CD4-positive, CD25-positive, alpha-beta regulatory T cell (primary cell): ENCODE measurements around the gene CAMTA1. TPM values are rescaled to one million over a fixed set of nuclear protein-coding genes. Genes with fewer than 3 reads are reported as not detected.

ENCODE experiments used
- ATAC-seq, 2 donors: fragments of 150-1000 bp; cut with Tn5 transposase; one replicate each; pipeline ENCODE4 v1.10.0; 2021; ENCODE audit warnings: low read depth in 2 of 2, moderate number of reproducible peaks in 2 of 2, moderate library complexity in 1 of 2
- DNase-seq, 3 donors: peaks; one replicate each; pipeline versions ENCODE4 v3.0.0 to v3.0.0-alpha.2; 2012 to 2022; ENCODE audit warnings: mixed read lengths in 1 of 3
- H3K27ac ChIP-seq: one replicate; pipeline ENCODE4 v1.7.0; 2013; ENCODE audit warnings: mild to moderate bottlenecking, low read length; ENCODE audit not compliant: insufficient read depth, poor library complexity, severe bottlenecking
- H3K27me3 ChIP-seq: one replicate; pipeline ENCODE4 v1.7.0; 2013; ENCODE audit warnings: low read length; ENCODE audit not compliant: control insufficient read depth, insufficient read depth
- H3K36me3 ChIP-seq: one replicate; pipeline ENCODE4 v1.7.0; 2013; ENCODE audit warnings: mild to moderate bottlenecking, low read length, moderate library complexity; ENCODE audit not compliant: control insufficient read depth, insufficient read depth
- H3K4me1 ChIP-seq: 2 replicates; pipeline ENCODE4 v1.7.0; 2013; ENCODE audit warnings: mild to moderate bottlenecking, low read length; ENCODE audit not compliant: insufficient read depth, control insufficient read depth, poor library complexity, severe bottlenecking
- H3K4me3 ChIP-seq: one replicate; pipeline ENCODE4 v1.7.0; 2013; ENCODE audit warnings: low read depth, mild to moderate bottlenecking, low read length, moderate library complexity
- H3K9me3 ChIP-seq, 2 experiments: 1 replicate in 1 of 2; 2 replicates in 1 of 2; pipeline ENCODE4 v1.7.0; 2013; ENCODE audit warnings: low read length in 2 of 2, mild to moderate bottlenecking in 1 of 2, moderate library complexity in 1 of 2; ENCODE audit not compliant: control insufficient read depth in 2 of 2
- H3K27ac Mint-ChIP-seq, 3 donors: one replicate each; pipeline ENCODE4 v1.8.0; 2020 to 2022; ENCODE audit warnings: mild to moderate bottlenecking in 3 of 3, mixed read lengths in 3 of 3, moderate library complexity in 2 of 3
- H3K27me3 Mint-ChIP-seq: one replicate; pipeline ENCODE4 v1.8.0; 2022; ENCODE audit warnings: mild to moderate bottlenecking, mixed read lengths
- H3K36me3 Mint-ChIP-seq: one replicate; pipeline ENCODE4 v1.8.0; 2020; ENCODE audit warnings: mixed read lengths
- H3K4me1 Mint-ChIP-seq, 4 donors: one replicate each; pipeline ENCODE4 v1.8.0; 2020 to 2022; ENCODE audit warnings: mixed read lengths in 4 of 4, mild to moderate bottlenecking in 1 of 4
- H3K4me3 Mint-ChIP-seq, 4 donors: one replicate each; pipeline ENCODE4 v1.8.0; 2020 to 2022; ENCODE audit warnings: mild to moderate bottlenecking in 4 of 4, mixed read lengths in 4 of 4, moderate library complexity in 3 of 4
- H3K9me3 Mint-ChIP-seq, 7 donors: one replicate each; pipeline ENCODE4 v1.8.0; 2020 to 2022; ENCODE audit warnings: mixed read lengths in 7 of 7, mild to moderate bottlenecking in 3 of 7, moderate library complexity in 2 of 7
- polyA plus RNA-seq, 4 donors: library from polyadenylated mRNA; unstranded; fragments of 300-500 nt; fragmentation: Illumina TruSeq; gene quantifications; one replicate each; pipeline ENCODE4 v1.2.3, GENCODE V29; 2021
- total RNA-seq: library from RNA; stranded (reverse); gene quantifications from one replicate; pipeline ENCODE4 v1.2.3, GENCODE V29; 2022

The CAMTA1 gene
- total and polyA plus RNA-seq, 5 donors from 2014 or later = 48.8 to 112 (median 80.0) TPM

GRCh38 chr1:7482077-7482476, 696.8 kb downstream of the CAMTA1 start:
- Histone ChIP-seq H3K9me3 (no peaks in the 10 kb centered on the region), H3K4me1 (no peaks in the 10 kb centered on the region), H3K27me3 (no peaks in the 10 kb centered on the region), H3K4me3 (no peak overlapping the region), H3K36me3 (no peaks in the 10 kb centered on the region), H3K27ac (no peak overlapping the region)
- H3K36me3 Mint-ChIP-seq = no peaks in the 10 kb centered on the region
- DNase-seq (no peak), ATAC-seq (no peak)
- H3K4me3 Mint-ChIP-seq = no peak overlapping the region
- H3K27ac Mint-ChIP-seq = no peak overlapping the region
- no peaks in the 10 kb centered on the region for H3K9me3 Mint-ChIP-seq
- no peaks in the 10 kb centered on the region for H3K4me1 Mint-ChIP-seq
- no peaks in the 10 kb centered on the region for H3K27me3 Mint-ChIP-seq

GRCh38 chr1:7482772-7483495, 697.7 kb downstream of the CAMTA1 start:
- H3K36me3 Mint-ChIP-seq = no peaks in the 10 kb centered on the region
- DNase-seq (no peak), ATAC-seq (no peak)
- no peak overlapping the region for H3K4me3 Mint-ChIP-seq
- H3K4me1 ChIP-seq = no peaks in the 10 kb centered on the region
- no peaks in the 10 kb centered on the region for H3K9me3 Mint-ChIP-seq
- H3K27ac Mint-ChIP-seq = no peak overlapping the region
- H3K27me3 Mint-ChIP-seq = no peaks in the 10 kb centered on the region
- no peak overlapping the region for H3K27ac ChIP-seq
- H3K27me3 ChIP-seq = no peaks in the 10 kb centered on the region
- H3K36me3 ChIP-seq = no peaks in the 10 kb centered on the region
- H3K9me3 ChIP-seq = no peaks in the 10 kb centered on the region
- H3K4me1 Mint-ChIP-seq = no peaks in the 10 kb centered on the region
- no peak overlapping the region for H3K4me3 ChIP-seq

- Mint-ChIP-seq H3K9me3 (no peaks in the 10 kb centered on the region), H3K27me3 (no peaks in the 10 kb centered on the region), H3K36me3 (no peaks in the 10 kb centered on the region), H3K27ac (no peak overlapping the region), H3K4me3 (no peak overlapping the region), H3K4me1 (no peaks in the 10 kb centered on the region)
- no peaks in the 10 kb centered on the region for H3K27me3 ChIP-seq
- ATAC-seq (peak in 1 of 2 donors; percentile 14), DNase-seq (no peak)
- H3K27ac ChIP-seq = no peak overlapping the region
- no peaks in the 10 kb centered on the region for H3K9me3 ChIP-seq
- H3K4me3 ChIP-seq = no peak overlapping the region
- H3K4me1 ChIP-seq = no peaks in the 10 kb centered on the region
- H3K36me3 ChIP-seq = no peaks in the 10 kb centered on the region
Measured at GRCh38 chr1:7483634-7484383, 698.6 kb downstream of the CAMTA1 start.

- DNase-seq (no peak), ATAC-seq (no peak)
- Histone ChIP-seq H3K27ac (no peak overlapping the region), H3K4me1 (no peaks in the 10 kb centered on the region), H3K9me3 (no peaks in the 10 kb centered on the region), H3K27me3 (no peaks in the 10 kb centered on the region), H3K4me3 (no peak overlapping the region), H3K36me3 (no peaks in the 10 kb centered on the region)
- H3K27me3 Mint-ChIP-seq = no peaks in the 10 kb centered on the region
- H3K27ac Mint-ChIP-seq = no peak overlapping the region
- H3K36me3 Mint-ChIP-seq = no peaks in the 10 kb centered on the region
- H3K4me3 Mint-ChIP-seq = no peak overlapping the region
- no peaks in the 10 kb centered on the region for H3K4me1 Mint-ChIP-seq
- H3K9me3 Mint-ChIP-seq = no peaks in the 10 kb centered on the region
Measured at GRCh38 chr1:7485086-7485780, 700.0 kb downstream of the CAMTA1 start.

- Histone ChIP-seq H3K36me3 (no peaks in the 10 kb centered on the region), H3K9me3 (no peaks in the 10 kb centered on the region), H3K27ac (no peak overlapping the region), H3K4me1 (no peaks in the 10 kb centered on the region), H3K4me3 (no peak overlapping the region), H3K27me3 (no peaks in the 10 kb centered on the region)
- H3K27ac Mint-ChIP-seq = no peak overlapping the region
- DNase-seq (no peak), ATAC-seq (no peak)
- H3K4me3 Mint-ChIP-seq = no peak overlapping the region
- H3K4me1 Mint-ChIP-seq = no peaks in the 10 kb centered on the region
- H3K36me3 Mint-ChIP-seq = no peaks in the 10 kb centered on the region
- H3K9me3 Mint-ChIP-seq = no peaks in the 10 kb centered on the region
- no peaks in the 10 kb centered on the region for H3K27me3 Mint-ChIP-seq
Measured at GRCh38 chr1:7485826-7486225, 700.6 kb downstream of the CAMTA1 start.

GRCh38 chr1:7487766-7488474, 702.7 kb downstream of the CAMTA1 start:
- H3K9me3 ChIP-seq = no peaks in the 10 kb centered on the region
- no peaks in the 10 kb centered on the region for H3K27me3 ChIP-seq
- no peaks in the 10 kb centered on the region for H3K4me1 ChIP-seq
- no peak overlapping the region for H3K4me3 Mint-ChIP-seq
- no peaks in the 10 kb centered on the region for H3K4me1 Mint-ChIP-seq
- ATAC-seq (no peak), DNase-seq (no peak)
- no peak overlapping the region for H3K27ac ChIP-seq
- no peak overlapping the region for H3K4me3 ChIP-seq
- no peaks in the 10 kb centered on the region for H3K36me3 ChIP-seq
- no peaks in the 10 kb centered on the region for H3K36me3 Mint-ChIP-seq
- no peaks in the 10 kb centered on the region for H3K9me3 Mint-ChIP-seq
- H3K27ac Mint-ChIP-seq = no peak overlapping the region
- H3K27me3 Mint-ChIP-seq = no peaks in the 10 kb centered on the region

- no peaks in the 10 kb centered on the region for H3K36me3 ChIP-seq
- Mint-ChIP-seq H3K27ac (peak overlapping the region in 1 of 3 donors; percentile 60), H3K9me3 (peaks cover 0 to 2% (median 0%) of the 10 kb centered on the region in 7 donors), H3K4me3 (no peak overlapping the region), H3K36me3 (no peaks in the 10 kb centered on the region), H3K4me1 (no peaks in the 10 kb centered on the region), H3K27me3 (no peaks in the 10 kb centered on the region)
- H3K27ac ChIP-seq = no peak overlapping the region
- no peak overlapping the region for H3K4me3 ChIP-seq
- ATAC-seq = no peak
- DNase-seq = no peak
- H3K4me1 ChIP-seq = no peaks in the 10 kb centered on the region
- H3K9me3 ChIP-seq = no peaks in the 10 kb centered on the region
- H3K27me3 ChIP-seq = no peaks in the 10 kb centered on the region
Measured at GRCh38 chr1:7488475-7488842, 703.2 kb downstream of the CAMTA1 start.
